Kidney (tissue), 14 donors: ENCODE results near the gene FAAP20. TPM values are rescaled to one million over a fixed set of nuclear protein-coding genes. Genes with fewer than 3 reads are reported as not detected.

Experiments used
- DNase-seq, 5 donors: peaks; one replicate each; pipeline ENCODE4 v3.0.0-alpha.2; 2013 to 2020
- FAIRE-seq: peaks from 2 replicates; lab custom pipeline; 2012; peaks lifted over from hg19 to GRCh38; lab: Jason Lieb, UNC
- H3K27ac ChIP-seq, 2 donors: one replicate each; pipeline ENCODE4 v1.7.0; 2013; ENCODE audit warnings: low read depth in 2 of 2, low read length in 2 of 2, inconsistent platforms in 1 of 2
- H3K27me3 ChIP-seq: one replicate; pipeline ENCODE4 v1.7.1; 2013; ENCODE audit warnings: low read length, inconsistent platforms; ENCODE audit not compliant: control insufficient read depth, insufficient read depth
- H3K36me3 ChIP-seq, 3 donors: one replicate each; pipeline versions ENCODE4 v1.7.0 to v1.7.1; 2013; ENCODE audit warnings: low read length in 3 of 3, control low read depth in 1 of 3, inconsistent platforms in 1 of 3; ENCODE audit not compliant: insufficient read depth in 3 of 3, control insufficient read depth in 2 of 3
- H3K4me1 ChIP-seq, 3 donors: one replicate each; pipeline versions ENCODE4 v1.7.0 to v1.7.1; 2013; ENCODE audit warnings: low read length in 3 of 3, inconsistent platforms in 1 of 3, low read depth in 1 of 3; ENCODE audit not compliant: control insufficient read depth in 2 of 3, insufficient read depth in 2 of 3
- H3K4me3 ChIP-seq, 3 donors: one replicate each; pipeline versions ENCODE4 v1.7.0 to v1.8.1; 2013; ENCODE audit warnings: low read length in 3 of 3, control low read depth in 1 of 3, inconsistent platforms in 1 of 3
- H3K9ac ChIP-seq, 3 donors: one replicate each; pipeline versions ENCODE4 v1.7.0 to v1.7.1; 2013; ENCODE audit warnings: low read length in 3 of 3, control low read depth in 1 of 3, inconsistent platforms in 1 of 3
- H3K9me3 ChIP-seq, 3 donors: one replicate each; pipeline versions ENCODE4 v1.7.0 to v1.7.1; 2013; ENCODE audit warnings: low read length in 3 of 3, control low read depth in 1 of 3, inconsistent platforms in 1 of 3; ENCODE audit not compliant: control insufficient read depth in 2 of 3, insufficient read depth in 1 of 3
- intact Hi-C: fragments of 100-400 bp; cut with DNase I; formaldehyde crosslinking; loops from one replicate; pipeline ENCODE4 v1.11.1; 2022
- polyA plus RNA-seq: library from polyadenylated mRNA; stranded (reverse); fragments of 350-450 nt; fragmentation: Illumina TruSeq; extraction: RNeasy Lipid Tissue Mini Kit (QIAGEN cat#74804); gene quantifications from one replicate; pipeline ENCODE4 v1.2.3, GENCODE V29; 2014; ENCODE audit warnings: low read depth, low replicate concordance; ENCODE audit not compliant: insufficient read depth
- total RNA-seq: library from RNA; stranded (reverse); fragmentation: NEBNext Ultra II Directional; extraction: Animal tissue kit (Norgen Biotek cat#: 25700); gene quantifications from one replicate; pipeline ENCODE4 v1.2.1, GENCODE V29; 2021
- TF ChIP-seq, protein P1 (sequence below): IDR thresholded peaks from 3 replicates; pipeline ENCODE4 v1.5.1; 2012; ENCODE audit warnings: mild to moderate bottlenecking, moderate library complexity, borderline replicate concordance; ENCODE audit not compliant: insufficient read depth; ENCODE audit errors: extremely low read depth
- donor health status: control.
- donor health status: control.
- donor health status: control.
- donor health status: control.
- donor health status: control.
- donor health status: DM: yes; HTN: yes; CAD: no.
- donor health status: Normal renal cell carcinoma (clear cell type).

FAAP20 gene
- total and polyA plus RNA-seq, 2 donors from 2014 or later, result 69.0 to 109 TPM

DNA sequence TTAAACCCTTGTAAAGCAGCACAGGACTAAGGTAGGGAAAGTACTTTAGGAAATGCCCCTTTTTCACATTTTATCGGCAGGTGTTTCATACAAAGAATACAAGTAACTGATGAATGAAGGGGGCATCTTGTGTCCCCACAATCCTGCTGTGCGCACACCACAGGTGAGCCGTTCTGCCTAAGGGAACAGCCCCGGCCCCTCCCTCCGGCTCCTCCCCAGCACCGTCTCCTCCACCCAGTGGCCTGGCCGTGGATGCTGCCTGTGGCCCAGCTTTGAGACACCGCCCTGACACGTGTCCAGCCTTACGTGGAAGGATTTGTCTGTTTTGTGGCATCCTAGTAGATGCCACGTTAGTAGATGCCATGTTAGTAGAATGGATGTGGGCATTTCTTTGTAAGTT, 12.8 kb downstream of the FAAP20 start:
- TF ChIP-seq, protein P1, sequence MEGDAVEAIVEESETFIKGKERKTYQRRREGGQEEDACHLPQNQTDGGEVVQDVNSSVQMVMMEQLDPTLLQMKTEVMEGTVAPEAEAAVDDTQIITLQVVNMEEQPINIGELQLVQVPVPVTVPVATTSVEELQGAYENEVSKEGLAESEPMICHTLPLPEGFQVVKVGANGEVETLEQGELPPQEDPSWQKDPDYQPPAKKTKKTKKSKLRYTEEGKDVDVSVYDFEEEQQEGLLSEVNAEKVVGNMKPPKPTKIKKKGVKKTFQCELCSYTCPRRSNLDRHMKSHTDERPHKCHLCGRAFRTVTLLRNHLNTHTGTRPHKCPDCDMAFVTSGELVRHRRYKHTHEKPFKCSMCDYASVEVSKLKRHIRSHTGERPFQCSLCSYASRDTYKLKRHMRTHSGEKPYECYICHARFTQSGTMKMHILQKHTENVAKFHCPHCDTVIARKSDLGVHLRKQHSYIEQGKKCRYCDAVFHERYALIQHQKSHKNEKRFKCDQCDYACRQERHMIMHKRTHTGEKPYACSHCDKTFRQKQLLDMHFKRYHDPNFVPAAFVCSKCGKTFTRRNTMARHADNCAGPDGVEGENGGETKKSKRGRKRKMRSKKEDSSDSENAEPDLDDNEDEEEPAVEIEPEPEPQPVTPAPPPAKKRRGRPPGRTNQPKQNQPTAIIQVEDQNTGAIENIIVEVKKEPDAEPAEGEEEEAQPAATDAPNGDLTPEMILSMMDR, result no peak
- no peaks in the 10 kb centered on the region for H3K9me3 ChIP-seq
- no peak overlapping the region for H3K27ac ChIP-seq
- DNase-seq, result no peak
- no peaks in the 10 kb centered on the region for H3K27me3 ChIP-seq
- H3K36me3 ChIP-seq, result peaks cover 0 to 14% (median 2%) of the 10 kb centered on the region in 3 donors
- H3K4me1 ChIP-seq, result no peaks in the 10 kb centered on the region
- no peak overlapping the region for H3K9ac ChIP-seq
- no peak overlapping the region for H3K4me3 ChIP-seq
- intact Hi-C loops, result no loop called here
- FAIRE-seq, result no peak

DNA sequence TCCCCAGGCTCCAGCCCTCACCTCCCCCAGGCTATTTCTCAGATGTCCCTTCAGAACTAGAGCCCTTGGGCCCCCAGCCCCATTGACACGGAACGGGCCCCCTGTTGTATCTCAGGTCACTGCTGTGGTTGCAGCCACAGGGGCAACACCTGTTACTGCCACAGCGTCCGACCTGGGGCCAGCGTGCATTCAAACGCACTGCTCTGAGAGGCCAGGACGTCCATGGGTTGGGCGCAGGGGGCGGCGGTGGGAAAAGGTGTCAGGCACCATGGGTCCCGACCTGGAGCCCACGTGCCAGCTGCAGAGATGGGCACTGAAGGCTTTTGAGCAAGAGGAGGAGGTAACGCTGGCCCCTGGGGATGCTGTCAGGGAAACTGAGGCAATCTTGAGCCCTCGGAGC, 13.3 kb downstream of the FAAP20 start:
- peak in 1 of 5 donors; percentile 76 for DNase-seq
- TF ChIP-seq, protein P1, result no peak
- H3K4me1 ChIP-seq, result no peaks in the 10 kb centered on the region
- no peak overlapping the region for H3K27ac ChIP-seq
- H3K4me3 ChIP-seq, result no peak overlapping the region
- FAIRE-seq, result no peak
- intact Hi-C loops, result no loop called here
- H3K27me3 ChIP-seq, result no peaks in the 10 kb centered on the region
- no peaks in the 10 kb centered on the region for H3K9me3 ChIP-seq
- no peak overlapping the region for H3K9ac ChIP-seq
- H3K36me3 ChIP-seq, result peaks cover 0 to 14% (median 2%) of the 10 kb centered on the region in 3 donors

DNA sequence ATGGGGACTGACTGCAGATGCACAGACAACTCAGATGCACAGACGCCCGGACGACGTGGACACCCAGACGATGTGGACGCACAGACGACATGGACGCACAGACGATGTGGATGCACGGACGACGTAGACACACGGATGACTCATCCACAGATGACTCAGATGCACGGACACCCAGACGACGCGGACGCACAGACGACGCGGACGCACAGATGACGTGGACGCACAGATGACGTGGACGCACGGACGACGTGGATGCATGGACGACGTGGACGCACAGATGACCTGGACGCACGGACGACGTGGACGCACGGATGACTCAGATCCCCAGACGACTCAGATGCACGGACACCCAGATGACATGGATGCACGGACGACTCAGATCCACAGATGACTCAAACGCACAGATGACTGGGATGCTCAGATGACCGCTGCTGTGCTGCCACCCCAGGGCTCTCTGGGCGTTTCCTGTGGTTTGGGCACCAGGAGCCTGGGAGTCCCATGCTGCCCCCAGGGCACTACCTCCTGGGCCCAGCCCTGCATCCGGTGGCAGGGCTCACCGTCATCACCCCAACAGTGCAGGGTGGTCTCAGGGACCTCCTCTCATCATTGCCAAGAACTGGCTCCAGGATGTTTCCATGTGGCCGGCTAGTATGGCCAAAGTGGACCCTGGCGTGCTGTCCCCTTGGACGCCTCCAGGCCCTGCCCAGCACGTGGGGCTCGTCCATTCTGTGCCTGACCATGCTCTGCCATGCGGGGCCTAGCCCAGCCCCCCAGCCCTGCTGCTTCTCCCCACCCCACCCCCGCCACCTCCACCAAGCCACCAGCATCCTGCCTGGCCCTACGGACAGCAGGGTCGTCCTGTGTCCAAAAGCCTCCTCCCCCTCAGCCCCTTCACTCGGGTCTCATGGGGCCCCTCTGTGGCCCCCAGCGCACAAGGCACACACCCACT, 14.0 kb downstream of the FAAP20 start:
- peaks cover 0 to 14% (median 4%) of the 10 kb centered on the region in 3 donors for H3K36me3 ChIP-seq
- no peak for DNase-seq

More for the DNA sequence above, 14.0 kb downstream of the FAAP20 start:
- no peak overlapping the region for H3K27ac ChIP-seq
- FAIRE-seq, result no peak
- H3K4me1 ChIP-seq, result no peaks in the 10 kb centered on the region
- TF ChIP-seq, protein P1, result no peak
- intact Hi-C loops, result no loop called here
- H3K4me3 ChIP-seq, result no peak overlapping the region
- no peak overlapping the region for H3K9ac ChIP-seq
- no peaks in the 10 kb centered on the region for H3K27me3 ChIP-seq
- no peaks in the 10 kb centered on the region for H3K9me3 ChIP-seq
